HepG2 (cell line): Measurements from ENCODE around the gene BCAR3. TPM values are rescaled to one million over a fixed set of nuclear protein-coding genes. Genes with fewer than 3 reads are reported as not detected.
A peak's percentile ranks its signal among the peaks of the same experiment; 100 is the strongest.

Experiments used
- CEBPG ChIP-seq: IDR thresholded peaks from 2 replicates; pipeline ENCODE4 v1.6.1; 2016
- CERS6 ChIP-seq: sonication (generic); formaldehyde crosslinking; IDR thresholded peaks from 2 replicates; pipeline ENCODE4 v1.5.0; 2020; ENCODE audit warnings: missing genetic modification reagents
- HMGXB4 ChIP-seq, 2 experiments: sonication (generic) in 1 of 2; formaldehyde crosslinking in 1 of 2; IDR thresholded peaks; 2 replicates each; pipeline versions ENCODE4 v1.4.0 to v1.6.1; 2018 to 2020; ENCODE audit warnings: missing genetic modification reagents in 2 of 2, borderline replicate concordance in 1 of 2, low read depth in 1 of 2, mild to moderate bottlenecking in 1 of 2, missing biosample characterization in 1 of 2
- HNRNPL ChIP-seq: fragments of 200-400 bp; formaldehyde crosslinking; IDR thresholded peaks from 2 replicates; pipeline ENCODE4 v1.6.1; 2017; ENCODE audit warnings: mild to moderate bottlenecking, low read depth, low read length
- MYC ChIP-seq: sonication (generic); formaldehyde crosslinking; IDR thresholded peaks from 2 replicates; pipeline ENCODE4 v1.9.0; 2021; ENCODE audit warnings: missing genetic modification reagents, borderline replicate concordance
- NCOR1 ChIP-seq: fragments of 200-600 bp; sonication (generic); IDR thresholded peaks from 2 replicates; pipeline ENCODE4 v1.7.0; 2017; ENCODE audit warnings: antibody characterized with exemption, low read length, borderline replicate concordance
- PITX1 ChIP-seq: sonication (generic); formaldehyde crosslinking; IDR thresholded peaks from 2 replicates; pipeline ENCODE4 v1.5.1; 2020; ENCODE audit warnings: mild to moderate bottlenecking, missing genetic modification reagents
- RNF2 ChIP-seq: fragments of 450-650 bp; conservative IDR thresholded peaks from 2 replicates; pipeline ENCODE4 v1.6.1; 2016; ENCODE audit warnings: low read depth
- SRF ChIP-seq: IDR thresholded peaks from 2 replicates; pipeline ENCODE4 v1.6.1; 2011; ENCODE audit warnings: mild to moderate bottlenecking, low read depth, low read length, moderate library complexity
- SSRP1 ChIP-seq: IDR thresholded peaks from 2 replicates; pipeline ENCODE4 v1.6.1; 2016; ENCODE audit warnings: control low read depth
- THAP11 ChIP-seq: IDR thresholded peaks from 2 replicates; pipeline ENCODE4 v1.6.1; 2016; ENCODE audit warnings: missing biosample characterization, missing genetic modification reagents
- THAP9 ChIP-seq: sonication (generic); formaldehyde crosslinking; IDR thresholded peaks from 2 replicates; pipeline ENCODE4; 2020; ENCODE audit warnings: missing genetic modification reagents, mild to moderate bottlenecking, borderline replicate concordance
- ZFP1 ChIP-seq: IDR thresholded peaks from 2 replicates; pipeline ENCODE4 v1.6.1; 2016
- ZNF256 ChIP-seq: sonication (generic); formaldehyde crosslinking; conservative IDR thresholded peaks from 2 replicates; pipeline ENCODE4 v1.4.0; 2020; ENCODE audit warnings: missing genetic modification reagents
- ZNF687 ChIP-seq: sonication (generic); formaldehyde crosslinking; IDR thresholded peaks from 2 replicates; pipeline ENCODE4 v1.5.1; 2020; ENCODE audit warnings: mild to moderate bottlenecking, missing genetic modification reagents, moderate library complexity
- ZNF710 ChIP-seq: sonication (generic); formaldehyde crosslinking; IDR thresholded peaks from 2 replicates; pipeline ENCODE4 v1.5.0; 2020; ENCODE audit warnings: mild to moderate bottlenecking, missing genetic modification reagents, borderline replicate concordance
- ZNF749 ChIP-seq: sonication (generic); formaldehyde crosslinking; IDR thresholded peaks from 2 replicates; pipeline ENCODE4 v1.8.0; 2022; ENCODE audit warnings: mild to moderate bottlenecking, missing genetic modification reagents, moderate library complexity, borderline replicate concordance
- polyA plus RNA-seq, 8 experiments: library from polyadenylated mRNA; depleted of rRNA in 3 of 8; stranded (reverse) in 7 of 8; unstranded in 1 of 8; fragments of >200 nt; fragmentation: Illumina TruSeq in 4 of 8; extraction: Trizol in 4 of 8; gene quantifications; 2 replicates each; pipeline versions ENCODE4 v1.2.1 to v1.2.3, GENCODE V29; 2011 to 2016; ENCODE audit warnings: low read depth in 4 of 8, missing spikeins in 1 of 8, mixed read lengths in 1 of 8; ENCODE audit not compliant: insufficient read depth in 1 of 8
- total RNA-seq, 5 experiments: library from RNA; depleted of rRNA; stranded (reverse); fragments of >200 nt; fragmentation: Illumina TruSeq; extraction: Trizol; gene quantifications; 2 replicates each; pipeline ENCODE4 v1.2.3, GENCODE V29; 2016; ENCODE audit warnings: low read depth in 1 of 5

The BCAR3 gene
- total and polyA plus RNA-seq, 2 of the 13 experiments (the other 11 are each of a cell fraction or from before 2014, with no cell fraction given), result 3.6 to 4.8 TPM

- TF ChIP-seq ZNF710 (CRISPR knock-in tag) (peak; percentile 39; the same call in 1 of the 2 replicates), HNRNPL (0 out of 2 replicates have a peak, but pooled peaks have one; percentile 55), PITX1 (CRISPR knock-in tag) (peak; percentile 36; the same call in 1 of the 2 replicates), ZFP1 (peak; percentile 32; the same call in 1 of the 2 replicates), MYC (CRISPR knock-in tag) (0 out of 2 replicates have a peak, but pooled peaks have one; percentile 11), ZNF687 (CRISPR knock-in tag) (peak; percentile 100; the same call in 1 of the 2 replicates), CEBPG (CRISPR knock-in tag) (peak; percentile 10), CERS6 (no peak), NCOR1 (peak; percentile 71), ZNF256 (CRISPR knock-in tag) (no peak), RNF2 (no peak), SRF (no peak), THAP9 (CRISPR knock-in tag) (peak; percentile 73; the same call in 1 of the 2 replicates), HMGXB4 (CRISPR knock-in tag; IDR thresholded peaks at IDR 0.05; ENCODE audit: borderline replicate concordance in 1 of 2, low read depth in 1 of 2) (0 out of 4 replicates have a peak, but pooled peaks of 1 of the 2 experiments have one; percentile 5), THAP11 (CRISPR knock-in tag) (0 out of 2 replicates have a peak, but pooled peaks have one; percentile 18), SSRP1 (CRISPR knock-in tag) (no peak), ZNF749 (CRISPR knock-in tag) (0 out of 2 replicates have a peak, but pooled peaks have one; percentile 18)
Observed at GRCh38 chr1:93614986-93615581, 66.6 kb downstream of the BCAR3 start (continued).
